ENCODE results near the gene NME4.

NME4 gene

DNA sequence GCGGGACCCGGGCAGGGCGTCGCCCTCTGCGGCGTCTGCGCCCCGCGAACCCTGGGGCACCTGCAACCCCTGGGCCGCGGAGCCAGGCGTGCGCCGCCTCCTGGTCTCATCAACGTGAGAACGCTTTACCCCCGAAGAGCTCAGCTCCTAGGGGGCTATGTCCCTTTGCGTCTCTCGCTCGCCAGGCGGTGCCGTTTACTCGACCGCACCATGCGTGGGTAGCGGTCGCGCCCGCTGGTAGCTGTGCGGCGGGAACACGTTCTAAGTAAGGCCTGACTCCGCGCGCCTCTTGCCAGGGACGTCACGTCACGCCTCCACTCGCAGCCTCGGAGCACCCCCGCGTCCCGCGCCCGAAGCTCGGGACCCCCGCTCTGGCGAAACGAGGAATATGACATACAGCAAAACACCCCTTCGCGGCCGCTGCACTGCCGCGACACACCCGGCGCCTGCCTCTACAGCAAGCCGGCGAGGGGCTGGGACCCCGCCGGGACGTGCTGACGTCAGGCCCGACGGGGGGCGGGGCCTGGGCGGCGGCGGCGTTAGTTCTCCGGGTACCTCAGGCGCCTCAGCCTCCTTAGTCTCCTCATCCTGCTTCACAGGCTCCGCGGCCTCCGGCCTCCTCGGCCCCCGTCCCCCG is 28.2 kb downstream of the NME4 start, which contains the start of gene RAB11FIP3:
RAB11FIP3 (plus strand) TSS at position 568 of the 637 bp plus-strand sequence. CDS start 358 bp downstream, outside the sequence.
- peak within 1 kb of the TSS; percentile 83 for H3K9ac ChIP-seq (ENCODE audit: low read length)
- peak within 1 kb of the TSS; percentile 64 to 71 for H3K4ac ChIP-seq (ENCODE audit: low read depth in 1 of 2, low read length in 2 of 2)
- peaks cover 3% of the 10 kb centered on the region in 2 experiments for H3K36me3 ChIP-seq (ENCODE audit: control insufficient read depth in 1 of 2, insufficient read depth in 2 of 2, low read depth in 1 of 2, low read length in 2 of 2)
- 3% methylated on average over 58 of the region's 77 CpGs for WGBS
- H4K8ac ChIP-seq (ENCODE audit: low read length), result peak within 1 kb of the TSS; percentile 87
- H3K4me3 ChIP-seq (ENCODE audit: insufficient read depth in 1 of 2, low read depth in 1 of 2, low read length in 2 of 2), result peak within 1 kb of the TSS; percentile 76 to 86
- peak within 1 kb of the TSS; percentile 91 for H2AFZ ChIP-seq (ENCODE audit: low read depth, low read length)
- peak within 1 kb of the TSS; percentile 93 for H2BK15ac ChIP-seq (ENCODE audit: low read depth, poor library complexity, severe bottlenecking)
- H3K14ac ChIP-seq (ENCODE audit: low read length in 2 of 2), result peak within 1 kb of the TSS in 1 of 2 experiments; percentile 97
- no peak within 1 kb of the TSS for H2BK5ac ChIP-seq (ENCODE audit: low read depth, low read length, poor library complexity, severe bottlenecking)
- H2BK12ac ChIP-seq (ENCODE audit: low read length in 2 of 2), result peak within 1 kb of the TSS; percentile 92
- H3K79me1 ChIP-seq (replicated peaks; ENCODE audit: low read length, poor library complexity, severe bottlenecking), result peaks cover 19% of the 10 kb centered on the region
- peak within 1 kb of the TSS in 1 of 2 experiments; percentile 97 for H3K23ac ChIP-seq (ENCODE audit: low read length in 2 of 2)
- H2BK120ac ChIP-seq (ENCODE audit: low read depth, low read length), result peak within 1 kb of the TSS; percentile 49
- no peaks in the 10 kb centered on the region for H3K9me3 ChIP-seq (ENCODE audit: control insufficient read depth, low read length)
- peak within 1 kb of the TSS; percentile 78 for H4K91ac ChIP-seq (ENCODE audit: low read length)
- H3K4me2 ChIP-seq (ENCODE audit: low read length, poor library complexity, severe bottlenecking), result peak within 1 kb of the TSS; percentile 99
- peak within 1 kb of the TSS; percentile 75 for H3K27ac ChIP-seq (ENCODE audit: low read length, poor library complexity, severe bottlenecking)
- H3K18ac ChIP-seq (ENCODE audit: low read depth in 1 of 2, low read length in 2 of 2), result peak within 1 kb of the TSS; percentile 62 to 93
- peaks cover 28% of the 10 kb centered on the region for H3K4me1 ChIP-seq (ENCODE audit: control insufficient read depth, insufficient read depth, low read depth, low read length)
- peak; percentile 78 for DNase-seq
- H3K27me3 ChIP-seq (ENCODE audit: control insufficient read depth in 1 of 2, insufficient read depth in 1 of 2, low read length in 2 of 2), result no peaks in the 10 kb centered on the region
- peak within 1 kb of the TSS; percentile 55 for H2AK5ac ChIP-seq (ENCODE audit: low read length, severe bottlenecking)

DNA sequence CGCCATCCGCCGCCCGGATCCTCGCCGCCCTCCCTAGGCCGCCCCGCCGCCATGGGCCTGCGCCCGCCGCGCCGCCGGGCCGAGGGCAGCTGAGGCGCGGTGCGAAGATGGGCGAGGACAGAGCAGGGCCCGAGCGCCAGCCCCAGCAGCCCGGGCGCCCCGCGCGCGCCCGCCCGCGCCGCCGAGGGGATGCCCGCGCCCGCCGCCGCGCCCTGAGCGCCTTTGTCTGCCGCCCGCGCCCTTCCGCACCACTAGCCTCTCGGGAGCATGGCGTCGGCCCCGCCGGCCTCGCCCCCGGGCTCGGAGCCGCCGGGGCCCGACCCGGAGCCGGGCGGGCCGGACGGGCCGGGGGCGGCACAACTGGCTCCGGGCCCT is 28.7 kb downstream of the NME4 start:
- peak overlapping the region; percentile 56 to 64 for H3K4ac ChIP-seq (ENCODE audit: low read depth in 1 of 2, low read length in 2 of 2)
- no peaks in the 10 kb centered on the region for H3K27me3 ChIP-seq (ENCODE audit: control insufficient read depth in 1 of 2, insufficient read depth in 1 of 2, low read length in 2 of 2)
- no peak overlapping the region for H2AFZ ChIP-seq (ENCODE audit: low read depth, low read length)
- no peak overlapping the region for H3K9ac ChIP-seq (ENCODE audit: low read length)
- H4K91ac ChIP-seq (ENCODE audit: low read length), result peak overlapping the region; percentile 27
- no peak overlapping the region for H2AK5ac ChIP-seq (ENCODE audit: low read length, severe bottlenecking)
- H2BK120ac ChIP-seq (ENCODE audit: low read depth, low read length), result peak overlapping the region; percentile 49
- H3K14ac ChIP-seq (ENCODE audit: low read length in 2 of 2), result no peak overlapping the region
- no peaks in the 10 kb centered on the region for H3K9me3 ChIP-seq (ENCODE audit: control insufficient read depth, low read length)
- 2% methylated on average over 18 of the region's 63 CpGs for WGBS
- H3K4me2 ChIP-seq (ENCODE audit: low read length, poor library complexity, severe bottlenecking), result peak overlapping the region; percentile 99
- peak overlapping the region in 1 of 2 experiments; percentile 93 for H3K23ac ChIP-seq (ENCODE audit: low read length in 2 of 2)
- no peak overlapping the region for H3K27ac ChIP-seq (ENCODE audit: low read length, poor library complexity, severe bottlenecking)
- H3K4me3 ChIP-seq (ENCODE audit: insufficient read depth in 1 of 2, low read depth in 1 of 2, low read length in 2 of 2), result peak overlapping the region in 1 of 2 experiments; percentile 76
- H2BK12ac ChIP-seq (ENCODE audit: low read length in 2 of 2), result no peak overlapping the region
- H3K18ac ChIP-seq (ENCODE audit: low read depth in 1 of 2, low read length in 2 of 2), result peak overlapping the region; percentile 62 to 82
- H3K79me1 ChIP-seq (replicated peaks; ENCODE audit: low read length, poor library complexity, severe bottlenecking), result peaks cover 22% of the 10 kb centered on the region
- peak; percentile 7 for DNase-seq
- peaks cover 28% of the 10 kb centered on the region for H3K4me1 ChIP-seq (ENCODE audit: control insufficient read depth, insufficient read depth, low read depth, low read length)
- no peak overlapping the region for H4K8ac ChIP-seq (ENCODE audit: low read length)
- peaks cover 3% of the 10 kb centered on the region in 2 experiments for H3K36me3 ChIP-seq (ENCODE audit: control insufficient read depth in 1 of 2, insufficient read depth in 2 of 2, low read depth in 1 of 2, low read length in 2 of 2)
- H2BK5ac ChIP-seq (ENCODE audit: low read depth, low read length, poor library complexity, severe bottlenecking), result no peak overlapping the region
- peak overlapping the region; percentile 52 for H2BK15ac ChIP-seq (ENCODE audit: low read depth, poor library complexity, severe bottlenecking)

DNA sequence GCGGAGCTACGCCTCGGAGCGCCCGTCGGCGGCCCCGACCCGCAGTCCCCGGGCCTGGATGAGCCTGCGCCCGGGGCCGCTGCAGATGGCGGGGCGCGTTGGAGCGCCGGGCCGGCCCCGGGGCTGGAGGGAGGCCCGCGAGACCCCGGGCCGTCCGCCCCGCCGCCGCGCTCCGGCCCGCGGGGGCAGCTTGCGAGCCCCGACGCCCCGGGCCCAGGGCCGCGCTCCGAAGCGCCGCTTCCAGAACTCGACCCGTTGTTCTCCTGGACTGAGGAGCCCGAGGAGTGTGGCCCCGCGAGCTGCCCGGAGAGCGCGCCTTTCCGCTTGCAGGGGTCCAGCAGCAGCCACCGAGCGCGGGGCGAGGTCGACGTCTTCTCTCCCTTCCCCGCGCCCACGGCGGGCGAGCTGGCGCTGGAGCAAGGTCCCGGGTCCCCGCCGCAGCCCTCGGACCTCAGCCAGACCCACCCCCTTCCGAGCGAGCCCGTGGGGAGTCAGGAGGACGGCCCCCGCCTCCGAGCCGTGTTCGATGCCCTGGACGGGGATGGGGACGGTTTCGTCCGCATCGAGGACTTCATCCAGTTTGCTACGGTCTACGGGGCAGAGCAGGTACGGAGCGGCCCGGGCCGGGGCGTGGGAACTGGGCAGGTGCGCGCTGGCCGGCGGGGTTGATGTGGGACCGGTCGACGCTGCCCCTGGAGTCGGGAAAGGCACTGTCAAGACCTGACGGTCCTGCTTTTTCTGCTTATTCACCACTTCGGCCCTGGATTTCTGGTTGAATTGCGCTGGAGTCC is 29.3 kb downstream of the NME4 start:
- Histone ChIP-seq H3K36me3 (ENCODE audit: control insufficient read depth in 1 of 2, insufficient read depth in 2 of 2, low read depth in 1 of 2, low read length in 2 of 2) (peaks cover 3% of the 10 kb centered on the region in 2 experiments), H3K4ac (ENCODE audit: low read depth in 1 of 2, low read length in 2 of 2) (peak overlapping the region; percentile 56 to 64), H2AK5ac (ENCODE audit: low read length, severe bottlenecking) (no peak overlapping the region), H3K4me2 (ENCODE audit: low read length, poor library complexity, severe bottlenecking) (peak overlapping the region; percentile 99), H3K9ac (ENCODE audit: low read length) (peak overlapping the region; percentile 75), H3K79me1 (replicated peaks; ENCODE audit: low read length, poor library complexity, severe bottlenecking) (peaks cover 25% of the 10 kb centered on the region), H4K8ac (ENCODE audit: low read length) (no peak overlapping the region), H3K14ac (ENCODE audit: low read length in 2 of 2) (peak overlapping the region in 1 of 2 experiments; percentile 4), H2BK120ac (ENCODE audit: low read depth, low read length) (peak overlapping the region; percentile 73), H3K18ac (ENCODE audit: low read depth in 1 of 2, low read length in 2 of 2) (peak overlapping the region; percentile 18 to 33), H3K4me3 (ENCODE audit: insufficient read depth in 1 of 2, low read depth in 1 of 2, low read length in 2 of 2) (peak overlapping the region; percentile 76 to 86), H3K9me3 (ENCODE audit: control insufficient read depth, low read length) (no peaks in the 10 kb centered on the region), H2AFZ (ENCODE audit: low read depth, low read length) (no peak overlapping the region), H2BK15ac (ENCODE audit: low read depth, poor library complexity, severe bottlenecking) (peak overlapping the region; percentile 52), H2BK12ac (ENCODE audit: low read length in 2 of 2) (peak overlapping the region in 1 of 2 experiments; percentile 2), H4K91ac (ENCODE audit: low read length) (peak overlapping the region; percentile 1), H3K27ac (ENCODE audit: low read length, poor library complexity, severe bottlenecking) (no peak overlapping the region), H3K4me1 (ENCODE audit: control insufficient read depth, insufficient read depth, low read depth, low read length) (peaks cover 31% of the 10 kb centered on the region), H3K23ac (ENCODE audit: low read length in 2 of 2) (peak overlapping the region in 1 of 2 experiments; percentile 97), H3K27me3 (ENCODE audit: control insufficient read depth in 1 of 2, insufficient read depth in 1 of 2, low read length in 2 of 2) (no peaks in the 10 kb centered on the region), H2BK5ac (ENCODE audit: low read depth, low read length, poor library complexity, severe bottlenecking) (no peak overlapping the region)
- DNase-seq, result peak; percentile 26
- 1% methylated on average over 74 of the region's 97 CpGs for WGBS

DNA sequence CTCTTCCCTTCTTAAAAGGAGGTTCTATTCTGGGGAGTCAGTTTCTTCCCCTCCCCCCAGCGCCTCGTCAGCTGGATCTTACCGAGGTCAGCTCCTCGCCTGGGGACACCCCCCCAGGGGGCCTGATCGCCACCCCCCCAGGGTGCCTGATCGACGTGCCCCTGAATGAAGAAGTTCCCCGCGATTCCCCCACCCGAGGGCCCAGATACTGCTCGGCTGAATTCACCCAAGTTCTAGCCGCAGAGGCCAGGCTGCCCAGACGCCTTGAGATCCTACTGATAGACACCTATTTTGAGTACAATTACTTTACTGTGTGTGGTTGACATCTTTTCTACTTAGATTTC is 29.9 kb downstream of the NME4 start:
- Histone ChIP-seq H3K4me1 (ENCODE audit: control insufficient read depth, insufficient read depth, low read depth, low read length) (peaks cover 31% of the 10 kb centered on the region), H2BK12ac (ENCODE audit: low read length in 2 of 2) (no peak overlapping the region), H3K9me3 (ENCODE audit: control insufficient read depth, low read length) (no peaks in the 10 kb centered on the region), H3K27ac (ENCODE audit: low read length, poor library complexity, severe bottlenecking) (no peak overlapping the region), H3K14ac (ENCODE audit: low read length in 2 of 2) (no peak overlapping the region), H3K18ac (ENCODE audit: low read depth in 1 of 2, low read length in 2 of 2) (no peak overlapping the region), H2BK5ac (ENCODE audit: low read depth, low read length, poor library complexity, severe bottlenecking) (no peak overlapping the region), H3K36me3 (ENCODE audit: control insufficient read depth in 1 of 2, insufficient read depth in 2 of 2, low read depth in 1 of 2, low read length in 2 of 2) (peaks cover 3% of the 10 kb centered on the region in 2 experiments), H2AK5ac (ENCODE audit: low read length, severe bottlenecking) (no peak overlapping the region), H3K4me2 (ENCODE audit: low read length, poor library complexity, severe bottlenecking) (peak overlapping the region; percentile 99), H4K91ac (ENCODE audit: low read length) (no peak overlapping the region), H2AFZ (ENCODE audit: low read depth, low read length) (no peak overlapping the region), H3K79me1 (replicated peaks; ENCODE audit: low read length, poor library complexity, severe bottlenecking) (peaks cover 27% of the 10 kb centered on the region), H2BK120ac (ENCODE audit: low read depth, low read length) (peak overlapping the region; percentile 73), H3K9ac (ENCODE audit: low read length) (peak overlapping the region; percentile 75), H3K4me3 (ENCODE audit: insufficient read depth in 1 of 2, low read depth in 1 of 2, low read length in 2 of 2) (peak overlapping the region; percentile 76 to 86), H4K8ac (ENCODE audit: low read length) (no peak overlapping the region), H3K27me3 (ENCODE audit: control insufficient read depth in 1 of 2, insufficient read depth in 1 of 2, low read length in 2 of 2) (no peaks in the 10 kb centered on the region), H3K23ac (ENCODE audit: low read length in 2 of 2) (no peak overlapping the region), H3K4ac (ENCODE audit: low read depth in 1 of 2, low read length in 2 of 2) (no peak overlapping the region), H2BK15ac (ENCODE audit: low read depth, poor library complexity, severe bottlenecking) (no peak overlapping the region)
- DNase-seq, result no peak
- 29% methylated on average over 11 of the region's 13 CpGs for WGBS
